ENCODE measurements around the gene PGRMC2. TPM values are rescaled to one million over a fixed set of nuclear protein-coding genes. Genes with fewer than 3 reads are reported as not detected.

The PGRMC2 gene
- total RNA-seq, 1 experiment from 2014 or later: 77.6 TPM

GRCh38 chr4:128303405-128303785, 15.8 kb upstream of the PGRMC2 start:
- no peak for DNase-seq
- H4K5ac ChIP-seq (ENCODE audit: insufficient read length, low read depth, low read length): no peak overlapping the region
- H4K91ac ChIP-seq (ENCODE audit: insufficient read length, low read depth, low read length): no peak overlapping the region
- no peaks in the 10 kb centered on the region for H3K23me2 ChIP-seq (ENCODE audit: insufficient read length, low read depth, low read length, poor library complexity, severe bottlenecking)
- Mint-ChIP-seq H3K36me3 (ENCODE audit: insufficient read depth in 1 of 3, low read depth in 3 of 3) (peaks cover 0 to 4% (median 2%) of the 10 kb centered on the region in 3 experiments; a peak in 5 of 7 replicates), H3K4me1 (peaks cover 12% of the 10 kb centered on the region in 2 experiments), H3K27ac (peak overlapping the region in 1 of 3 experiments; percentile 73; a peak in 2 of 7 replicates), H3K4me3 (no peak overlapping the region), H3K9me3 (no peaks in the 10 kb centered on the region), H3K27me3 (ENCODE audit: low read depth) (no peaks in the 10 kb centered on the region)
- H2BK15ac ChIP-seq (ENCODE audit: low read depth, low read length): no peak overlapping the region
- no peaks in the 10 kb centered on the region for H3K27me3 ChIP-seq (ENCODE audit: insufficient read depth, low read length)
- no peak overlapping the region for H4K8ac ChIP-seq (replicated peaks; ENCODE audit: insufficient read length, low read depth, low read length)
- no peak overlapping the region for H2BK120ac ChIP-seq (ENCODE audit: low read depth, low read length, poor library complexity, severe bottlenecking)
- no CpG with 5 or more reads among the region's 2 CpGs for WGBS (ENCODE audit: extremely low coverage, insufficient read length, low lambda C conversion rate)
- H2BK12ac ChIP-seq (ENCODE audit: insufficient read length, low read depth, low read length): no peak overlapping the region
- no peak overlapping the region for H2AFZ ChIP-seq (ENCODE audit: low read length)
- H3K23ac ChIP-seq (ENCODE audit: insufficient read length, low read depth, low read length): no peak overlapping the region
- H3T11ph ChIP-seq (ENCODE audit: low read length): no peak overlapping the region
- no peaks in the 10 kb centered on the region for H4K20me1 ChIP-seq (ENCODE audit: control insufficient read depth, insufficient read depth, insufficient read length)
- no peak overlapping the region for H3K56ac ChIP-seq (ENCODE audit: insufficient read length, low read depth, low read length)
- H3K4me1 ChIP-seq (ENCODE audit: insufficient read depth, low read length): no peaks in the 10 kb centered on the region; the same call in 1 of the 2 replicates
- H3K18ac ChIP-seq (ENCODE audit: insufficient read length, low read depth, low read length): no peak overlapping the region
- H3K79me2 ChIP-seq (ENCODE audit: insufficient read depth, low read length): no peaks in the 10 kb centered on the region
- H2BK20ac ChIP-seq (ENCODE audit: low read depth, low read length, poor library complexity, severe bottlenecking): no peak overlapping the region
- no peaks in the 10 kb centered on the region for H3K9me3 ChIP-seq (ENCODE audit: control insufficient read depth, low read depth, low read length)
- H3K14ac ChIP-seq (ENCODE audit: insufficient read depth, low read length): no peak overlapping the region
- H3K27ac ChIP-seq (ENCODE audit: insufficient read length, low read depth, low read length): no peak overlapping the region
- no peaks in the 10 kb centered on the region for H3K79me1 ChIP-seq (ENCODE audit: insufficient read depth, low read depth, low read length, poor library complexity, severe bottlenecking)
- no peak overlapping the region for H3K4ac ChIP-seq (ENCODE audit: low read depth, low read length)
- H3K9ac ChIP-seq (ENCODE audit: extremely low read depth, insufficient read length, low read length): no peak overlapping the region
- H3K4me2 ChIP-seq (ENCODE audit: insufficient read depth, insufficient read length, low read length): no peak overlapping the region
- H2BK5ac ChIP-seq (ENCODE audit: insufficient read length, low read length): no peak overlapping the region
- H2AK5ac ChIP-seq (ENCODE audit: insufficient read length, low read length): no peak overlapping the region
- TF ChIP-seq, protein P1, sequence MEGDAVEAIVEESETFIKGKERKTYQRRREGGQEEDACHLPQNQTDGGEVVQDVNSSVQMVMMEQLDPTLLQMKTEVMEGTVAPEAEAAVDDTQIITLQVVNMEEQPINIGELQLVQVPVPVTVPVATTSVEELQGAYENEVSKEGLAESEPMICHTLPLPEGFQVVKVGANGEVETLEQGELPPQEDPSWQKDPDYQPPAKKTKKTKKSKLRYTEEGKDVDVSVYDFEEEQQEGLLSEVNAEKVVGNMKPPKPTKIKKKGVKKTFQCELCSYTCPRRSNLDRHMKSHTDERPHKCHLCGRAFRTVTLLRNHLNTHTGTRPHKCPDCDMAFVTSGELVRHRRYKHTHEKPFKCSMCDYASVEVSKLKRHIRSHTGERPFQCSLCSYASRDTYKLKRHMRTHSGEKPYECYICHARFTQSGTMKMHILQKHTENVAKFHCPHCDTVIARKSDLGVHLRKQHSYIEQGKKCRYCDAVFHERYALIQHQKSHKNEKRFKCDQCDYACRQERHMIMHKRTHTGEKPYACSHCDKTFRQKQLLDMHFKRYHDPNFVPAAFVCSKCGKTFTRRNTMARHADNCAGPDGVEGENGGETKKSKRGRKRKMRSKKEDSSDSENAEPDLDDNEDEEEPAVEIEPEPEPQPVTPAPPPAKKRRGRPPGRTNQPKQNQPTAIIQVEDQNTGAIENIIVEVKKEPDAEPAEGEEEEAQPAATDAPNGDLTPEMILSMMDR (conservative IDR thresholded peaks at IDR 0.05): no peak
